HepG2 (cell line): Measurements from ENCODE around the gene JMJD8. TPM values are rescaled to one million over a fixed set of nuclear protein-coding genes. Genes with fewer than 3 reads are reported as not detected.

Experiments
- ETV6 ChIP-seq: sonication (generic); formaldehyde crosslinking; conservative IDR thresholded peaks from 2 replicates; pipeline ENCODE4 v1.4.0; 2020; ENCODE audit warnings: missing genetic modification reagents
- KLF16 ChIP-seq, 2 experiments: sonication (generic) in 1 of 2; formaldehyde crosslinking in 1 of 2; IDR thresholded peaks; 2 replicates each; pipeline versions ENCODE4 v1.6.1 to v1.8.0; 2016 to 2023; ENCODE audit warnings: missing genetic modification reagents in 2 of 2, missing compliant biosample characterization in 1 of 2
- RXRA ChIP-seq: sonication (generic); formaldehyde crosslinking; IDR thresholded peaks from 2 replicates; pipeline ENCODE4 v1.5.1; 2020; ENCODE audit warnings: missing genetic modification reagents
- SALL2 ChIP-seq: sonication (generic); formaldehyde crosslinking; IDR thresholded peaks from 2 replicates; pipeline ENCODE4 v1.8.1; 2023; ENCODE audit warnings: mild to moderate bottlenecking, missing genetic modification reagents, inconsistent platforms
- ZNF317 ChIP-seq: sonication (generic); formaldehyde crosslinking; IDR thresholded peaks from 2 replicates; pipeline ENCODE4 v1.5.0; 2020; ENCODE audit warnings: mild to moderate bottlenecking, missing genetic modification reagents
- ZNF598 ChIP-seq: sonication (generic); formaldehyde crosslinking; IDR thresholded peaks from 2 replicates; pipeline ENCODE4 v1.5.1; 2020; ENCODE audit warnings: mild to moderate bottlenecking, missing genetic modification reagents, borderline replicate concordance
- polyA plus RNA-seq, 8 experiments: library from polyadenylated mRNA; depleted of rRNA in 3 of 8; stranded (reverse) in 7 of 8; unstranded in 1 of 8; fragments of >200 nt; fragmentation: Illumina TruSeq in 4 of 8; extraction: Trizol in 4 of 8; gene quantifications; 2 replicates each; pipeline versions ENCODE4 v1.2.1 to v1.2.3, GENCODE V29; 2011 to 2016; ENCODE audit warnings: low read depth in 4 of 8, missing spikeins in 1 of 8, mixed read lengths in 1 of 8; ENCODE audit not compliant: insufficient read depth in 1 of 8
- total RNA-seq, 5 experiments: library from RNA; depleted of rRNA; stranded (reverse); fragments of >200 nt; fragmentation: Illumina TruSeq; extraction: Trizol; gene quantifications; 2 replicates each; pipeline ENCODE4 v1.2.3, GENCODE V29; 2016; ENCODE audit warnings: low read depth in 1 of 5
- TF ChIP-seq, protein P1 (sequence below), 2 experiments: sonication (generic) in 1 of 2; formaldehyde crosslinking in 1 of 2; IDR thresholded peaks; 2 replicates each; pipeline versions ENCODE4 v1.4.0 to v1.6.1; 2016 to 2020; ENCODE audit warnings: borderline replicate concordance in 1 of 2, low read depth in 1 of 2, mild to moderate bottlenecking in 1 of 2, missing genetic modification reagents in 1 of 2
- TF ChIP-seq, protein P2 (sequence below): sonication (generic); formaldehyde crosslinking; IDR thresholded peaks from 2 replicates; pipeline ENCODE4; 2020; ENCODE audit warnings: missing genetic modification reagents, mild to moderate bottlenecking, borderline replicate concordance
- TF ChIP-seq, protein P3 (sequence below): sonication (generic); formaldehyde crosslinking; IDR thresholded peaks from 2 replicates; pipeline ENCODE4 v1.5.0; 2020; ENCODE audit warnings: mild to moderate bottlenecking, missing genetic modification reagents
- TF ChIP-seq, protein P4 (sequence below): conservative IDR thresholded peaks from 2 replicates; pipeline ENCODE4 v1.6.1; 2018; ENCODE audit warnings: missing genetic modification reagents
- TF ChIP-seq, protein P5 (sequence below): sonication (generic); formaldehyde crosslinking; IDR thresholded peaks from 2 replicates; pipeline ENCODE4 v1.8.1; 2023; ENCODE audit warnings: mild to moderate bottlenecking, inconsistent platforms, moderate library complexity, missing genetic modification reagents, borderline replicate concordance
- TF ChIP-seq, protein P6 (sequence below): sonication (generic); formaldehyde crosslinking; conservative IDR thresholded peaks from 2 replicates; pipeline ENCODE4 v1.5.0; 2020; ENCODE audit warnings: missing genetic modification reagents

JMJD8 gene
- total and polyA plus RNA-seq, 2 of the 13 experiments (the other 11 are each of a cell fraction or from before 2014, with no cell fraction given) = 2.6 to 11.8 TPM

DNA sequence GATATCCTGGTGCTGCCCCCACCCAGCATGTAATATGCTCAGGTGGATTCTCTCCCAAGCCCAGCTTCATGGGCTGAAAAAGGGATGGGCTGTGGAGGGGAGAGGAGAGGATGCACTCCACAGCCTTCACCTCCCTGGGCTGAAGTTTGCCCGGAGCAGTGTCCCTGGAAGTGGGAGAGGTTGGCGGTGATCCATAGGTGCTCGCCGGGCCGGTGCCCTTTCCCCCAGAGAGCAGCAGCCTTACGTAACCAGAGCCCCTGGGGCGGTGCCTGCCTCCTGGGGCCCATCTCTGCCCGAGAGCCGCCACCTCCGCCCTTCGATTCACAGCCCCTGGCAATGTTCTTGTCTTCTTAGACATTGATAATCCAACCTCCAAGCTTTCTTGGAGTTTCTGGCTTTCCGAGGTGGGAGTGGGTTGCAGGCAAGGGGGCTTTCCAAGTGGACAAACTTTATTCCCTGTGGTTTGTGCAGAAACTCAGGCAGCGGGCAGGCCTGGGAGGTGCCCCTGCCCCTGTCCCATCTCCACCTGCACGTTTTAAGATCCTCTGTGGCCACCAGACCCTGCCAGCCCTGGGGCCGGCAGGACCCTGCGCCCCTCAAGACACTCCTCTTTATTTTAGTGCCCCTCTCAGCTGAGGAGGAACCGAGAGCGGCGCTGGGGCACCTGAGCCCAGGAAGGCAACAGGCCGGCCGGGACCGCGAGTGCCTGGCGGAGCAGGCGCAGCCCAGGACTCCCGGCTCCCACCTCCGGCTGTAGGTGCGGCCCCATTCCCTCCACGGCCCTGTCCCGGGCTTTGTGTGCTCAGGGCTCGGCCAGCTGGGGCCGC, 38.1 kb downstream of the JMJD8 start (continued):
- TF ChIP-seq, protein P1, sequence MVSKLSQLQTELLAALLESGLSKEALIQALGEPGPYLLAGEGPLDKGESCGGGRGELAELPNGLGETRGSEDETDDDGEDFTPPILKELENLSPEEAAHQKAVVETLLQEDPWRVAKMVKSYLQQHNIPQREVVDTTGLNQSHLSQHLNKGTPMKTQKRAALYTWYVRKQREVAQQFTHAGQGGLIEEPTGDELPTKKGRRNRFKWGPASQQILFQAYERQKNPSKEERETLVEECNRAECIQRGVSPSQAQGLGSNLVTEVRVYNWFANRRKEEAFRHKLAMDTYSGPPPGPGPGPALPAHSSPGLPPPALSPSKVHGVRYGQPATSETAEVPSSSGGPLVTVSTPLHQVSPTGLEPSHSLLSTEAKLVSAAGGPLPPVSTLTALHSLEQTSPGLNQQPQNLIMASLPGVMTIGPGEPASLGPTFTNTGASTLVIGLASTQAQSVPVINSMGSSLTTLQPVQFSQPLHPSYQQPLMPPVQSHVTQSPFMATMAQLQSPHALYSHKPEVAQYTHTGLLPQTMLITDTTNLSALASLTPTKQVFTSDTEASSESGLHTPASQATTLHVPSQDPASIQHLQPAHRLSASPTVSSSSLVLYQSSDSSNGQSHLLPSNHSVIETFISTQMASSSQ (IDR thresholded peaks at IDR 0.05; ENCODE audit: low read depth) = no peak
- TF ChIP-seq, protein P1 (CRISPR knock-in tag; IDR thresholded peaks at IDR 0.05; ENCODE audit: borderline replicate concordance) = no peak
- TF ChIP-seq ZNF598 (CRISPR knock-in tag) (no peak), RXRA (CRISPR knock-in tag) (peak; percentile 98), ZNF317 (CRISPR knock-in tag) (no peak), KLF16 (CRISPR knock-in tag; IDR thresholded peaks at IDR 0.05) (peak in 1 of 2 experiments; percentile 47; a peak in 1 of 4 replicates), ETV6 (CRISPR knock-in tag) (no peak), SALL2 (CRISPR knock-in tag) (no peak)
- TF ChIP-seq, protein P2, sequence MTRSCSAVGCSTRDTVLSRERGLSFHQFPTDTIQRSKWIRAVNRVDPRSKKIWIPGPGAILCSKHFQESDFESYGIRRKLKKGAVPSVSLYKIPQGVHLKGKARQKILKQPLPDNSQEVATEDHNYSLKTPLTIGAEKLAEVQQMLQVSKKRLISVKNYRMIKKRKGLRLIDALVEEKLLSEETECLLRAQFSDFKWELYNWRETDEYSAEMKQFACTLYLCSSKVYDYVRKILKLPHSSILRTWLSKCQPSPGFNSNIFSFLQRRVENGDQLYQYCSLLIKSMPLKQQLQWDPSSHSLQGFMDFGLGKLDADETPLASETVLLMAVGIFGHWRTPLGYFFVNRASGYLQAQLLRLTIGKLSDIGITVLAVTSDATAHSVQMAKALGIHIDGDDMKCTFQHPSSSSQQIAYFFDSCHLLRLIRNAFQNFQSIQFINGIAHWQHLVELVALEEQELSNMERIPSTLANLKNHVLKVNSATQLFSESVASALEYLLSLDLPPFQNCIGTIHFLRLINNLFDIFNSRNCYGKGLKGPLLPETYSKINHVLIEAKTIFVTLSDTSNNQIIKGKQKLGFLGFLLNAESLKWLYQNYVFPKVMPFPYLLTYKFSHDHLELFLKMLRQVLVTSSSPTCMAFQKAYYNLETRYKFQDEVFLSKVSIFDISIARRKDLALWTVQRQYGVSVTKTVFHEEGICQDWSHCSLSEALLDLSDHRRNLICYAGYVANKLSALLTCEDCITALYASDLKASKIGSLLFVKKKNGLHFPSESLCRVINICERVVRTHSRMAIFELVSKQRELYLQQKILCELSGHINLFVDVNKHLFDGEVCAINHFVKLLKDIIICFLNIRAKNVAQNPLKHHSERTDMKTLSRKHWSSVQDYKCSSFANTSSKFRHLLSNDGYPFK (CRISPR knock-in tag) = no peak
- TF ChIP-seq, protein P3, sequence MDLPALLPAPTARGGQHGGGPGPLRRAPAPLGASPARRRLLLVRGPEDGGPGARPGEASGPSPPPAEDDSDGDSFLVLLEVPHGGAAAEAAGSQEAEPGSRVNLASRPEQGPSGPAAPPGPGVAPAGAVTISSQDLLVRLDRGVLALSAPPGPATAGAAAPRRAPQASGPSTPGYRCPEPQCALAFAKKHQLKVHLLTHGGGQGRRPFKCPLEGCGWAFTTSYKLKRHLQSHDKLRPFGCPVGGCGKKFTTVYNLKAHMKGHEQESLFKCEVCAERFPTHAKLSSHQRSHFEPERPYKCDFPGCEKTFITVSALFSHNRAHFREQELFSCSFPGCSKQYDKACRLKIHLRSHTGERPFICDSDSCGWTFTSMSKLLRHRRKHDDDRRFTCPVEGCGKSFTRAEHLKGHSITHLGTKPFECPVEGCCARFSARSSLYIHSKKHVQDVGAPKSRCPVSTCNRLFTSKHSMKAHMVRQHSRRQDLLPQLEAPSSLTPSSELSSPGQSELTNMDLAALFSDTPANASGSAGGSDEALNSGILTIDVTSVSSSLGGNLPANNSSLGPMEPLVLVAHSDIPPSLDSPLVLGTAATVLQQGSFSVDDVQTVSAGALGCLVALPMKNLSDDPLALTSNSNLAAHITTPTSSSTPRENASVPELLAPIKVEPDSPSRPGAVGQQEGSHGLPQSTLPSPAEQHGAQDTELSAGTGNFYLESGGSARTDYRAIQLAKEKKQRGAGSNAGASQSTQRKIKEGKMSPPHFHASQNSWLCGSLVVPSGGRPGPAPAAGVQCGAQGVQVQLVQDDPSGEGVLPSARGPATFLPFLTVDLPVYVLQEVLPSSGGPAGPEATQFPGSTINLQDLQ (CRISPR knock-in tag) = peak; percentile 64; the same call in 1 of the 2 replicates
- TF ChIP-seq, protein P4, sequence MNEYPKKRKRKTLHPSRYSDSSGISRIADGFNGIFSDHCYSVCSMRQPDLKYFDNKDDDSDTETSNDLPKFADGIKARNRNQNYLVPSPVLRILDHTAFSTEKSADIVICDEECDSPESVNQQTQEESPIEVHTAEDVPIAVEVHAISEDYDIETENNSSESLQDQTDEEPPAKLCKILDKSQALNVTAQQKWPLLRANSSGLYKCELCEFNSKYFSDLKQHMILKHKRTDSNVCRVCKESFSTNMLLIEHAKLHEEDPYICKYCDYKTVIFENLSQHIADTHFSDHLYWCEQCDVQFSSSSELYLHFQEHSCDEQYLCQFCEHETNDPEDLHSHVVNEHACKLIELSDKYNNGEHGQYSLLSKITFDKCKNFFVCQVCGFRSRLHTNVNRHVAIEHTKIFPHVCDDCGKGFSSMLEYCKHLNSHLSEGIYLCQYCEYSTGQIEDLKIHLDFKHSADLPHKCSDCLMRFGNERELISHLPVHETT = no peak
- TF ChIP-seq, protein P5, sequence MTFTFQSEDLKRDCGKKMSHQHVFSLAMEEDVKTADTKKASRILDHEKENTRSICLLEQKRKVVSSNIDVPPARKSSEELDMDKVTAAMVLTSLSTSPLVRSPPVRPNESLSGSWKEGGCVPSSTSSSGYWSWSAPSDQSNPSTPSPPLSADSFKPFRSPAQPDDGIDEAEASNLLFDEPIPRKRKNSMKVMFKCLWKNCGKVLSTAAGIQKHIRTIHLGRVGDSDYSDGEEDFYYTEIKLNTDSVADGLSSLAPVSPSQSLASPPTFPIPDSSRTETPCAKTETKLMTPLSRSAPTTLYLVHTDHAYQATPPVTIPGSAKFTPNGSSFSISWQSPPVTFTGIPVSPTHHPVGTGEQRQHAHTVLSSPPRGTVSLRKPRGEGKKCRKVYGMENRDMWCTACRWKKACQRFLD = no peak
- TF ChIP-seq, protein P6, sequence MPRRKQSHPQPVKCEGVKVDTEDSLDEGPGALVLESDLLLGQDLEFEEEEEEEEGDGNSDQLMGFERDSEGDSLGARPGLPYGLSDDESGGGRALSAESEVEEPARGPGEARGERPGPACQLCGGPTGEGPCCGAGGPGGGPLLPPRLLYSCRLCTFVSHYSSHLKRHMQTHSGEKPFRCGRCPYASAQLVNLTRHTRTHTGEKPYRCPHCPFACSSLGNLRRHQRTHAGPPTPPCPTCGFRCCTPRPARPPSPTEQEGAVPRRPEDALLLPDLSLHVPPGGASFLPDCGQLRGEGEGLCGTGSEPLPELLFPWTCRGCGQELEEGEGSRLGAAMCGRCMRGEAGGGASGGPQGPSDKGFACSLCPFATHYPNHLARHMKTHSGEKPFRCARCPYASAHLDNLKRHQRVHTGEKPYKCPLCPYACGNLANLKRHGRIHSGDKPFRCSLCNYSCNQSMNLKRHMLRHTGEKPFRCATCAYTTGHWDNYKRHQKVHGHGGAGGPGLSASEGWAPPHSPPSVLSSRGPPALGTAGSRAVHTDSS (CRISPR knock-in tag) = no peak
